Measurements from ENCODE around the gene TGM5.

Gene TGM5

DNA sequence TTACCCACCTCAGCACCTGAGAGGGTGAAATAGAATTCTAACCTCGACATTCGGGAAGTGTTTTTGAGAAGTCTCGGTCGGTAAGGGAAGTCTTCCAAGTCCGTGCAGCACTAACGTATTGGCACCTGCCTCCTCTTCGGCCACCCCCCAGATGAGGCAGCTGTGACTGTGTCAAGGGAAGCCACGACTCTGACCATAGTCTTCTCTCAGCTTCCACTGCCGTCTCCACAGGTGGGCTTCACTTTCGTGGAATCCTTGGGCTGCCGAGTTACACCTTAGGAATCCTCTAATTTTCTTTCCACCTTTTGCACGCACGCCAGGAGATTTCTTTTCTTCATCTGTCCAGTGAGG lies 80.8 kb downstream of the TGM5 start:
- no peaks in the 10 kb centered on the region for H3K9me3 Mint-ChIP-seq
- H3K27ac Mint-ChIP-seq (ENCODE audit: low read depth), result peak overlapping the region; percentile 96
- H3K27me3 Mint-ChIP-seq, result no peaks in the 10 kb centered on the region
- H3K4me3 Mint-ChIP-seq, result peak overlapping the region; percentile 90
- ATAC-seq (replicated peaks; ENCODE audit: extremely low read depth, poor library complexity, severe bottlenecking) (no peak), DNase-seq (ENCODE audit: low spot score in 2 of 2) (no peak)
- H3K4me1 Mint-ChIP-seq, result peaks cover 44% of the 10 kb centered on the region
- peaks cover 40% of the 10 kb centered on the region for H3K36me3 Mint-ChIP-seq (ENCODE audit: insufficient read depth)

DNA sequence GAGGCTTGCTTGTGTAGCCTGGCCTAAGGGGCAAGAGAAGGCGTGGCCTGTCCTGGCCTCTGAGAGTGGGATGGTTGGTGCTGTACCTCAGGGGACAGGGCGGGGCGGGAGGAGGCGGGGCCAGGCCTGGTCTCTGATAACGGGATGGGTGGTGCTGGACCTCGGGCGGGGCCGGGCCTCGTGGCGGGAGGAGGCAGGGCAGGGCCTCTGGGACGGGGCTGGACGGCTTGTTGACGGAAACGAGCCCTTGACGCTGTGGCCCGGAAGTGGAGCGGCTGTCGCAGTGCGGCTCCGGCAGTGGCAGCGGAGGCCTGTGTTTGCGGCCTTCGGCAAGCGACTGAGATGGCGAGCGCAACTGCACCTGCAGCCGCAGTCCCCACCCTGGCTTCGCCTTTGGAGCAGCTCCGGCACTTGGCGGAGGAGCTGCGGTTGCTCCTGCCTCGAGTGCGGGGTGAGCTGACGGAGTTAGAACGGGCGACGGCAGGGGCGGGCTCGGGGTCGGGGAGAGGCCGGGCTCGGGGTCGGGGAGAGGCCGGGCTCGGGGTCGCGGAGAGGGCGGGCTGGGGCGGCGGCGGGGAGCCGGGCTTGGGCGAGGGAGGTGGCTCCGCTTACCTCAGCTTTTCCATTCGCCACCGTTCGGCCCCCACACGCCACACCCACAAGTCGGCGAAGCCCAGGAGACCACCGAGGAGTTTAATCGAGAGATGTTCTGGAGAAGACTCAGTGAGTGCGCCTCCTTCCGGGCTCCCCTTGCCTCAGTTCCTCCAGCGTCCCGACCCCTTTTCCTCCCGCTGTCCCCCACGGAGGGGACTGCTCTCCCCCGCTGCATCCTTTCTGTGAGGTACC lies 81.3 kb downstream of the TGM5 start, which contains the start of gene CCNDBP1:
CCNDBP1 (plus strand) TSS at position 247 of the 846 bp plus-strand sequence; CDS start at position 343, 96 bp downstream.
- peak; percentile 74 to 84 for DNase-seq (ENCODE audit: low spot score in 2 of 2)
- H3K4me3 Mint-ChIP-seq, result peak within 1 kb of the TSS; percentile 90
- H3K27me3 Mint-ChIP-seq, result no peaks in the 10 kb centered on the region
- no peaks in the 10 kb centered on the region for H3K9me3 Mint-ChIP-seq
- peak; percentile 87 for ATAC-seq (replicated peaks; ENCODE audit: extremely low read depth, poor library complexity, severe bottlenecking)
- H3K27ac Mint-ChIP-seq (ENCODE audit: low read depth), result peak within 1 kb of the TSS; percentile 96
- peaks cover 40% of the 10 kb centered on the region for H3K4me1 Mint-ChIP-seq
- H3K36me3 Mint-ChIP-seq (ENCODE audit: insufficient read depth), result peaks cover 37% of the 10 kb centered on the region

DNA sequence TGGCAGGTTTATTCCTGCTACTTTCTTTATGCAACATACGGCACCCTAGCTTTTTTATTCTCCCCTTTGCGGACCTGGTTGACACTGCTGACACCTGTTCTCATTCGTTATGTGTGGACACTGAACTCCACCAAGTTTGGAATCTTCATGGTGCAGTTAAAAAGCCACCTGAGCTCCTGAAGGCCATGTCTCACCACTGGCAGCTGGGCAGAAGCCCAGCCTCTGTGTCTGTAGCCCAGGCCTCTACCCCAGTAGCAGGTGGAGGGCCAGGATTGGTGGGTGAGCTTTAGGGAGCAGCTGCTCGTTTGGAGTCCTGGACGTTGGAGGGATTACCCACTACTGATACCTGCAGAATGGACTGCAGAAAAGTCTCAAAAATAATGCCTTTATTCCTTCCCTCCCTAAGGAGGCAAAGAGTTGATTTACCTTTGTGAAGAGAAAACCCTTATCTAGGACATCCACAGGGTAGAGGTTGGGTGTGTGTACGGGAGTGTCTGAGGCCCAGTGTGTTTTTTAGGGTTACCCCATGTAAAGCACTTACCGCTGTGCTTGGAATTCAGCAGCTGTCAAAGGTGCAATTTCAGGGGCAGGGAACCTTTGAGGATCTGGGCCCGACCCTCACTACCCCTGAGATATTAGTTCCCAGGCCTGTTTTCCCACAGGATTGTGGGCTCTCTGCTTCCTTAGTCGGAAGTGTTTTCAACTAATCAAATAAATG lies 82.2 kb downstream of the TGM5 start:
- ATAC-seq (replicated peaks; ENCODE audit: extremely low read depth, poor library complexity, severe bottlenecking) (no peak), DNase-seq (ENCODE audit: low spot score in 2 of 2) (no peak)
- peak overlapping the region; percentile 96 for H3K27ac Mint-ChIP-seq (ENCODE audit: low read depth)
- peaks cover 40% of the 10 kb centered on the region for H3K36me3 Mint-ChIP-seq (ENCODE audit: insufficient read depth)
- H3K9me3 Mint-ChIP-seq, result no peaks in the 10 kb centered on the region
- H3K27me3 Mint-ChIP-seq, result no peaks in the 10 kb centered on the region
- peaks cover 38% of the 10 kb centered on the region for H3K4me1 Mint-ChIP-seq
- peak overlapping the region; percentile 90 for H3K4me3 Mint-ChIP-seq

DNA sequence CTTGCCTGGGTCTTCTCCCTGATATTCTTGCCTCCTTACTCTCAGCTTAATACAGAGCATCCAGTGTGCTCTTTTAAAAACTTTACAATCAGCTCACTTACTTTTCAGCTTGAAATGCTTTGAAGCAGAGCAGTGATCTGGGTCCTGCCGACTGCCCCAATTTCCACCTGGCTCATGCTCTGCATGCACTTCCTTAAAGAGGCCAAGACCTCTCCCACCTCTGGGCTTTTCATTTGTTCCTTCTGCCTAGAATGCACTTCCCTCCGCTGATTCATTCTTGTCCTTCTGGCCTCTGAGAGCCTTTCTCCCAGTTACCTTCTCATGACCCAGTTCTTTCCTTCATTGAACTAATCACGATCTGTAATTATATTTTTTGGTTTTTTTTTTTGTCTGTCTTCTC lies 83.5 kb downstream of the TGM5 start:
- DNase-seq (ENCODE audit: low spot score in 2 of 2) (no peak), ATAC-seq (replicated peaks; ENCODE audit: extremely low read depth, poor library complexity, severe bottlenecking) (no peak)
- Mint-ChIP-seq H3K4me1 (peaks cover 33% of the 10 kb centered on the region), H3K4me3 (no peak overlapping the region), H3K36me3 (ENCODE audit: insufficient read depth) (peaks cover 35% of the 10 kb centered on the region), H3K27ac (ENCODE audit: low read depth) (no peak overlapping the region), H3K9me3 (no peaks in the 10 kb centered on the region), H3K27me3 (no peaks in the 10 kb centered on the region)
